Activated CD4-positive, alpha-beta T cell treated with anti-CD3 and anti-CD28 coated beads, Interleukin-2, amount 50 U/mL, for 1 hour (primary cell): ENCODE measurements around the gene RORC.
A peak's percentile ranks its signal among the peaks of the same experiment; 100 is the strongest.
"Not testable (repeated sequence)": the region's sequence is repeated elsewhere in the genome, so short reads cannot be mapped to it uniquely, and the experiment has no call there.

Source experiments
- DNase-seq: peaks from one replicate; pipeline ENCODE4 v3.0.0-alpha.2; 2020

Gene RORC

GRCh38 chr1:151803915-151804314 lies 27.7 kb downstream of the RORC start:
- DNase-seq: no peak

- DNase-seq: no peak
These were observed 28.4 kb downstream of the RORC start for GRCh38 chr1:151803164-151803563.

GRCh38 chr1:151802372-151802771 lies 29.2 kb downstream of the RORC start:
- DNase-seq: no peak

DNA sequence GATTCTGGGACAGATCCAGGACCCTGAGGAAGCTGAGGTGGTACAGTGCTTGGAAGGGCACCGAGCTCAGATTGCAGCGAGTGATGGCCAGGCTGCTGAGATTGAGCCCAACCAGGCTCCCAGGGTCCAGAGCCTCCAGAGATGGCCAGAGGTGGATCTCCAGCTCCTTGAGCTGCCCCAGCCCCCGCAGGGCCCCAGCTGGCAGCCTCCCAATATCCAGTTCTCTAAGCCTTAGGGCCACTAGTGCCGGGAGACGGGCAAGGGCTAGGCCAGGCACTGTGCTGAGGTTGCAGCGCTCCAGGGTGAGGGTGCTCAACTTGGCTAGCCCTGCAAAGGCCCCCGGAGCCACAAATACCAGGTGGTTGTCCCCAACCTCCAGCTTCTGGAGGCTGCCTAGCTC lies 29.8 kb downstream of the RORC start:
- no peak for DNase-seq

DNA sequence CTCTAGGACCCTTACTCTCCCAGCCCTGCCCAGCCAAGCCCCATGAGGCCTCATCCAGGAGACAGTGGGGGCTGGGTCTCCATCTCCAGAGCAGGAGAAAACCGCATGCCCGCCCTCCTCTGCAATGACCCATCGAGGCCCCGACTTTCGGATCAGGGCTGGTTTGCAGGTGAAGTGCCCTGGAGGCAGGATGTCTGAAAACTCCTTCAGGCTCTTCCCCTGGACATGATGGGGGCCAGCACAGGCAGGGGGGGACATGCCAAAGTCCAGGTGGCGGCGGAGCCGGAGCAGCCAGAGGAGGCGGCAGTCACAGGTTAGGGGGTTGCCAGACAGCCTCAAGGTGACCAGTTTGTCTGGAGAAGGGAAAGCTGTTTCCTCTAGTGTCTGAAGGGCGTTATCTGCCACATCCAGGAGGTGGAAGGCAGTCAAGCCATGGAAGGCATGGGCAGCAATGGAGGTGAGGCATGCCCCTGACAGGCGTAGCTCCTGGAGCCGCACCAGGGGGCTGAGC lies 30.2 kb downstream of the RORC start:
- no peak for DNase-seq

- no peak for DNase-seq
These were observed 30.8 kb downstream of the RORC start for GRCh38 chr1:151800830-151801229.

DNA sequence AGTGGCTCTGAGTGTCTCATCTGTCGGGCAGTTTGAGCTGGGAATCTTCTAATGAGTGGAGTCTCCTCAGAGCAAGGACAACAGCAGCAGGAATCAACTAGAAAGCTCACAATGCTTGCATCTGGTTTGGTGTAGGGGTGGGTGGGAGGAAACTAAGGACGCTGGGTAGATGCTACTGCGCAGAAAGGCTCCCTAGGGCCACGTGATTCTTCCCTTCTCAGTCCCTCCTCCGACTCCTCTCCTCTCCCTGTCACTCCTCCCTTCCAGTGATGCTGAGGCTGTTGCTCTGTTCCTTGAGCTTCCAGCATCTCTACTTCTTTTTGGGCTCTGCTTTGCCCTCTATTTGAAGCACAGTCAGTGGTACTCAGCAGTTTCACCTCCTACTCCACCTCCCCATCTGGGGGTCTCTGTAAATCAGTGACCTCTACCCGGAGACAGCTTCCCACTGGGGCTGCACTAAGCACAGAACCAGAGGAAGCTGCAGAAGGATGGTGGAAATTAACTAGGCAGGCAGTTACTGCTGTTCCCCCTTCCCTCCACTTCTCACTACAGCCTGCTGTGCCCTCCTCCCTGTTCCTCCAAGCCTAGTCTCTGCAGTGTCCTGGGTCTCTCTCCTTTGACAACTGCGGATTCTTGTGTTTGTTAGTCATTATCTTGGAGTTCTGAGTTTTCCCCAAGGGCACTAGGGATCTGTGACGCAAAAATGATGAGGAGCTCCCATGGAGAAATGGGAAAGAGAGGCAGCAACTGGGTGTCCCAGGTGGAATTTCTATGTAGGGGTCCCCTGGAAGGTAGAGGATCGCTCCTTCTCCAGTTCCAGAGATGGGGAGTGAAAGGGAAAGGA lies 32.2 kb downstream of the RORC start:
- DNase-seq: no peak

DNA sequence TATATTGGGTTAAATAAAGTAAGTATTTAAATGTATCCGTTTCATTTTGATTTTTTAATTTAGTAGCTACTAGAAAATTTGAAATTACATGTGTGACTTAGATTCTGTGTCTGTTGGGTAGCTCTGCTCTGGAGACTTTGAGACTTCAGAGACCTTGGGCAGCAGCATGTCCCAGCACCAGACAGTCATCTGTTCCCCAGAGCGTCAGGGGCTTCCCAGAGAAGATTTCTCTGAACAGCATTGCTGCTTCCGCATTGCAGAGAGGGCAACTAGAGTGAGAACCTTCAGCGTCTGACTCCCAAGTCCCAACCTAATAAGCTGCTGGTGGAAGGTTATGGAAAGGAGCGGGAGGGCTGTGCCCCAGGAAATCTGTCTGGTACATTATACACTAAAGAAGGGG lies 33.0 kb downstream of the RORC start:
- DNase-seq: no peak

- DNase-seq: no peak
These were observed 40.5 kb downstream of the RORC start for GRCh38 chr1:151790940-151791651.

GRCh38 chr1:151790071-151790939 lies 41.3 kb downstream of the RORC start, which contains the start of gene TDRKH:
TSS of gene TDRKH (minus strand) at chr1:151790500. CDS start at chr1:151783022, 7,478 bp downstream.
- peak; percentile 98 for DNase-seq

DNA sequence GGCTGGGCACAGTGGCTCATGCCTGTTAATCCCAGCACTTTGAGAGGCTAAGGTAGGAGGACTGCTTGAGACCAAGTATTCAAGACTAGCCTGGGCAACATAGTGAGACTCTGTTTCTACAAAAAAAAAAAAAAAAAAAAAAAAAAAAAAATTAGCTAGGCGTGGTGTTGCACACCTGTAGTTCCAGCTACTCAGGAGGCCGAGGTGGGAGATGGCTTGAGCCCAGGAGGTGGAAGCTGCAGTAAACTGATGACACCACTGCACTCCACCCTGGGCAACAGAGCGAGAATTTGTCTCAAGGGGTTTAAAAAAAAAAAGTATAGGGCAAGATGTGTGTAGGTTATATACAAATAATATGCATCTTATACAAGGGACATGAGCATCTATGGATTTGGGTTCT lies 43.9 kb downstream of the RORC start:
- no peak for DNase-seq

DNA sequence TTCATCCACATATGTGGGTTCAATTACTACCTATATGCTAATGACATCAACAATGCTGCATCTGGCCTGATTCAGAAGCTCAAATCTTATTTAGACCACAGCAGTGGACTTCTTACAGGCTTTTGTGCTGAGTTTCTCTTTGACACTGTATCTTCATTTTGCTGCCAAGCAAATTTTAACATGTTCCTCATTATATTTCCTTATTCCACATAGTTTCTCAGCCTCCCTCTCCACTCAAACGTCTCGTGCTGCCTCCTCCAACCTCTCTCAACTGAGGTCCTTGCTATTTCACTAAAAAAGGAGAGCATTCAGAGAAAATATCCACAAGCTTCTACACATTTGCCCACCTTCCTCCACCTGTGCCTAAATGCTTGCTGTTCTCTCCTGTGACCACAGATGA lies 47.8 kb downstream of the RORC start:
- DNase-seq: no peak

DNA sequence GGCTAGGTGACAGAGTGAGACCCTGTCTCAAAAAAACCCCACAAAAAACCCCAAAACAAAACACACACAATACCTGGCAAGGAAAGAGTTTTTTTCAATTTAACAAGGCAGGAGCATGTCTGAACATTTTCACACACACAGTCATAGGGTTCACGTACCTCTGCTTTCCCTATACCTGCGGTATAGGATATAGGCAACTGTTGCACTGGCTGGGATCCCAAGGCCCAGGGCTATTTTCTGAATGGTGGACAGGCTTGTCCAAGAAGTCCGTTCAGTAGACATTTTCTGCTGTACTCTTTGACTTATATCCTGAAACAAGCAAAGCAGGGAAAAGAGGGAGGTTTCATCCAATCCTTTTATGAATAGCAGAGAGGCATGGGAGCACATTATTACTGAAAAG lies 48.9 kb downstream of the RORC start:
- DNase-seq: no peak

DNA sequence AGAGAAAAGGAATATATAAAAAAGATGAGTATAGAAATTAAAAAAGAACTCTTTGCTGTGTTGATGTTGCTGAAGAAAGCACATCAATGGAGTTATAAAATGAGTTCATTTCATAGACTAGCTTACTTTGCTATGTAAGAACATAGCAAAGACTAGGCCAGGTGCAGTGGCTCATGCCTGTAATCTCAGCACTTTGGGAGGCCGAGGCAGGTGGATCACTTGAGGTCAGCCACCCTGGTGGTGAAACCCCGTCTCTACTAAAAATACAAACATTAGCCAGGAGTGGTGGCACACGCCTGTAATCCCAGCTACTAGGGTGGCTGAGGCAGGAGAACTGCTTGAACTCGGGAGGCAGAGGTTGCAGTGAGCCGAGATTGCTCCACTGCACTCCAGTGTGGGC lies 49.6 kb downstream of the RORC start:
- DNase-seq: not testable (repeated sequence)

DNA sequence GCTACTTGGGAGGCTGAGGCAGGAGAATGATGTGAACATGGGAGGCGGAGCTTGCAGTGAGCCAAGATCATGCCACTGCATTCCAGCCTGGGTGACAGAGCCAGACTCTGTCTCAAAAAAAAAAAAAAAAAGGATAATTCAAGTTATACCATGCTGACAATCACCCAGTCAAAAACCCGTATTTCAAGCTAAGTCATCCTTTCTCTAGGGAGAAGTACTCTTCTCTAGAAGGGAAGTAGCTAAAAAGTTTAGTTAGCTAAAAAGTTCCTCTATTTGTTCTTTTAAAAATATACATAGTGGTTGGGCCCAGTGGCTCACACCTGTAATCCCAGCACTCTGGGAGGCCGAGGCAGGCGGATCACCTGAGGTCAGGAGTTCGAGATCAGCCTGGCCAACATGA lies 50.9 kb downstream of the RORC start:
- not testable (repeated sequence) for DNase-seq

GRCh38 chr1:151779852-151780251 lies 51.8 kb downstream of the RORC start:
- no peak for DNase-seq

GRCh38 chr1:151777317-151777716 lies 54.3 kb downstream of the RORC start:
- no peak for DNase-seq

GRCh38 chr1:151776665-151777062 lies 54.9 kb downstream of the RORC start:
- DNase-seq: no peak

- DNase-seq: no peak
These were observed 55.5 kb downstream of the RORC start for GRCh38 chr1:151775894-151776664.

- no peak for DNase-seq
These were observed 57.2 kb downstream of the RORC start for GRCh38 chr1:151774256-151774922.

DNA sequence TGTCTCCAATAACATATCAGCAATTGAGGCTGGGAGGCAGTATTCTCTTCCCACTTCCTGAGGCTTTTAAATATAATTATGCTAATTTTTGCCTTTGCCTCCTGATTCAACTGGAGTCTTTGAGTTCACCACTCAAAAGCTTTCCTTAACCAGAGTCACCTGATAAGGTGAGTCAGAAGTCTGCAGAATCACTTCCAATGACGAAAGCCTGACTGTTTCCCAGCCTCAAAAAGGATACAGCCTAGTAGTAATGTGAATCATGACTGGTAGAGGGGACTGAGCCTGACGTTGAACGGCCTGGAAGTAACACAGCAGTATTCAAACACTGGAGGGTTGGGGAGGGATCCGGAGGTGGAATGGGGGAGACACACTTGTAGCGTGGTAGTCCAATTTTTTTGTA lies 57.9 kb downstream of the RORC start:
- DNase-seq: no peak

GRCh38 chr1:151769270-151769669 lies 62.3 kb downstream of the RORC start:
- not testable (repeated sequence) for DNase-seq
